ENCODE measurements around the gene INTS14. TPM values are rescaled to one million over a fixed set of nuclear protein-coding genes. Genes with fewer than 3 reads are reported as not detected.
A peak's percentile ranks its signal among the peaks of the same experiment; 100 is the strongest.

INTS14 gene
- total RNA-seq, 3 donors from 2014 or later (not counting 1 experiment from before 2014, with no cell fraction given), result 23.5 to 33.6 (median 26.4) TPM

DNA sequence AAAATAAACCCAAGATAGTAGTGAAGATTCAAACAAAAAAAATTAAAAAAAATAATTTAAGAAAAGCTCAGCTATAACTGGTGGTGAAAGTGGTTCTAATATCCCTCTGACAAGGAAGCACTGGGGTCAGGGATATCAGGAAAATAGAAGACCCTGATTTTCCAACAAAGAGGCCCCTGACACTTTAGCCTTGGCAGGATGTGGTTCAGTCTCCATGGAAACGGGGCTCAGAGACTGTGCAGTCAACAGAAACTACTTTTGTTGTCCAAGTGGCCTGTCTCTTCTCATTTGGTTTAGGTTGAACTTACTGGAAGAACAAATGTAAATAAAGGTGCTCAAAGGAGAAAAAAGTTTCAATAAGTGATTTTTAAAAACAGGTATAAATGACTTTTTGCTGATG lies 27.2 kb downstream of the INTS14 start:
- H3K9me3 Mint-ChIP-seq, result no peaks in the 10 kb centered on the region
- 0% methylated on average over 1 of the region's 1 CpG for WGBS (ENCODE audit: insufficient coverage)
- no peaks in the 10 kb centered on the region for H3K27me3 Mint-ChIP-seq (ENCODE audit: low read depth in 2 of 2)
- ATAC-seq (peak; percentile 67 to 85 (median 80)), DNase-seq (peak; percentile 25 to 78)
- no peaks in the 10 kb centered on the region for H3K4me1 ChIP-seq (ENCODE audit: control insufficient read depth, insufficient read depth, low read length)
- intact Hi-C loops (cut with micrococcal nuclease), result no loop called here
- TF ChIP-seq, protein P1, sequence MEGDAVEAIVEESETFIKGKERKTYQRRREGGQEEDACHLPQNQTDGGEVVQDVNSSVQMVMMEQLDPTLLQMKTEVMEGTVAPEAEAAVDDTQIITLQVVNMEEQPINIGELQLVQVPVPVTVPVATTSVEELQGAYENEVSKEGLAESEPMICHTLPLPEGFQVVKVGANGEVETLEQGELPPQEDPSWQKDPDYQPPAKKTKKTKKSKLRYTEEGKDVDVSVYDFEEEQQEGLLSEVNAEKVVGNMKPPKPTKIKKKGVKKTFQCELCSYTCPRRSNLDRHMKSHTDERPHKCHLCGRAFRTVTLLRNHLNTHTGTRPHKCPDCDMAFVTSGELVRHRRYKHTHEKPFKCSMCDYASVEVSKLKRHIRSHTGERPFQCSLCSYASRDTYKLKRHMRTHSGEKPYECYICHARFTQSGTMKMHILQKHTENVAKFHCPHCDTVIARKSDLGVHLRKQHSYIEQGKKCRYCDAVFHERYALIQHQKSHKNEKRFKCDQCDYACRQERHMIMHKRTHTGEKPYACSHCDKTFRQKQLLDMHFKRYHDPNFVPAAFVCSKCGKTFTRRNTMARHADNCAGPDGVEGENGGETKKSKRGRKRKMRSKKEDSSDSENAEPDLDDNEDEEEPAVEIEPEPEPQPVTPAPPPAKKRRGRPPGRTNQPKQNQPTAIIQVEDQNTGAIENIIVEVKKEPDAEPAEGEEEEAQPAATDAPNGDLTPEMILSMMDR (IDR thresholded peaks at IDR 0.05), result no peak
- H3K4me3 ChIP-seq (ENCODE audit: low read length), result no peak overlapping the region
- H3K4me3 Mint-ChIP-seq, result peak overlapping the region; percentile 51
- peak overlapping the region; percentile 51 for H3K27ac ChIP-seq (ENCODE audit: low read length)
- H3K4me1 Mint-ChIP-seq, result peaks cover 24 to 26% of the 10 kb centered on the region in 2 donors
- no peaks in the 10 kb centered on the region for H3K27me3 ChIP-seq (ENCODE audit: control insufficient read depth, insufficient read depth, low read length)
- H3K36me3 ChIP-seq (ENCODE audit: control insufficient read depth, insufficient read depth, low read length), result peaks cover 52% of the 10 kb centered on the region
- peak overlapping the region; percentile 87 to 89 for H3K27ac Mint-ChIP-seq
- H3K36me3 Mint-ChIP-seq, result peaks cover 13% of the 10 kb centered on the region
- no peaks in the 10 kb centered on the region for H3K9me3 ChIP-seq (ENCODE audit: control insufficient read depth, insufficient read depth, low read length)

DNA sequence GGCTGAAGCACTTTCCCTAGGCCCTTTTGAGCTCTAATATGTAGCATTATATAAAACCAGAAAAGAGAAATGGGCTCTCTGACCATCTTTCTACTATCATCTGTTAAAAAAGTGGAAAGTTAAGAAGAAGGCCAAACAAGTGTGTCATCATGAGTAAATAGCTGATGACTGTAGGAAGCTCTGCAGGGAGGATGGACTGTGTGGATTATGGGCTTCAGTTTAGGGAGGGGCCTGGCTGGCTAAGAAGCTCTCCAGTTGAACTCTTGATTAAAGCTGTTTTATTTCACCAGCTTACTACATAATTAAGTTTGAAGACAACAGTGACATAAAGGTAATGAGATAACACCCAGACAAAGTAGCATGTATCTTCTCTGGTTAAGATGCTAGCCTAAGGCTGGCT lies 30.6 kb downstream of the INTS14 start:
- H3K4me1 Mint-ChIP-seq, result peaks cover 24 to 26% of the 10 kb centered on the region in 2 donors
- intact Hi-C loops (cut with micrococcal nuclease), result no loop called here
- Histone ChIP-seq H3K36me3 (ENCODE audit: control insufficient read depth, insufficient read depth, low read length) (peaks cover 53% of the 10 kb centered on the region), H3K4me3 (ENCODE audit: low read length) (no peak overlapping the region), H3K4me1 (ENCODE audit: control insufficient read depth, insufficient read depth, low read length) (no peaks in the 10 kb centered on the region), H3K27me3 (ENCODE audit: control insufficient read depth, insufficient read depth, low read length) (no peaks in the 10 kb centered on the region), H3K27ac (ENCODE audit: low read length) (no peak overlapping the region), H3K9me3 (ENCODE audit: control insufficient read depth, insufficient read depth, low read length) (no peaks in the 10 kb centered on the region)
- no peaks in the 10 kb centered on the region for H3K27me3 Mint-ChIP-seq (ENCODE audit: low read depth in 2 of 2)
- TF ChIP-seq, protein P1 (IDR thresholded peaks at IDR 0.05), result no peak
- no peak overlapping the region for H3K4me3 Mint-ChIP-seq
- H3K9me3 Mint-ChIP-seq, result no peaks in the 10 kb centered on the region
- no peak overlapping the region for H3K27ac Mint-ChIP-seq
- peaks cover 13% of the 10 kb centered on the region for H3K36me3 Mint-ChIP-seq
- DNase-seq (no peak), ATAC-seq (no peak)

DNA sequence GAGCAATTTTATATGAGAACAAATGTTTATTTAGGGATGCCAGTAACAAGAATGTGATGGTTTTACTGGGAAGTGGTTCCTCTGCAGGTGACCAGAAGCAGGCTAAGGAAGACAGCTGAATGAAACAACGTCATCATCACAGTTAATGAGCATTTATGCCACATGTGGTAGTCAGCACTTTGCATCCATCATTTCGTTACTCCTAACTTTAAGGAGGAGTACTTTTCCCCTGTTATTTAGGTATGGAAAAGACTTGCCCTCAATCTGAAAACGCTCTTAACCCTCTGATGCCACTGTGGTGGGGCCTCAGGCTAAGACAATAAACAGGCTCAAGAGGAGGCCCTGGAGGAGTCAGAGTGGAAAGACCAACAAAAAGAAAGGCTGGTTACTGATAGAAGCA lies 31.2 kb downstream of the INTS14 start:
- Mint-ChIP-seq H3K4me3 (no peak overlapping the region), H3K27me3 (ENCODE audit: low read depth in 2 of 2) (no peaks in the 10 kb centered on the region), H3K36me3 (peaks cover 13% of the 10 kb centered on the region), H3K27ac (no peak overlapping the region), H3K9me3 (no peaks in the 10 kb centered on the region), H3K4me1 (peaks cover 24 to 26% of the 10 kb centered on the region in 2 donors)
- no peaks in the 10 kb centered on the region for H3K27me3 ChIP-seq (ENCODE audit: control insufficient read depth, insufficient read depth, low read length)
- WGBS (ENCODE audit: insufficient coverage), result 100% methylated on average over 3 of the region's 3 CpGs
- TF ChIP-seq, protein P1 (IDR thresholded peaks at IDR 0.05), result no peak
- H3K9me3 ChIP-seq (ENCODE audit: control insufficient read depth, insufficient read depth, low read length), result no peaks in the 10 kb centered on the region
- H3K27ac ChIP-seq (ENCODE audit: low read length), result no peak overlapping the region
- H3K36me3 ChIP-seq (ENCODE audit: control insufficient read depth, insufficient read depth, low read length), result peaks cover 50% of the 10 kb centered on the region
- DNase-seq (no peak), ATAC-seq (no peak)
- intact Hi-C loops (cut with micrococcal nuclease), result no loop called here
- no peaks in the 10 kb centered on the region for H3K4me1 ChIP-seq (ENCODE audit: control insufficient read depth, insufficient read depth, low read length)
- H3K4me3 ChIP-seq (ENCODE audit: low read length), result no peak overlapping the region
